Measurements from ENCODE around the gene NANOS3. TPM values are rescaled to one million over a fixed set of nuclear protein-coding genes. Genes with fewer than 3 reads are reported as not detected.

NANOS3 gene
- total RNA-seq, 2 donors from 2014 or later, result 0.64 TPM; not detected in 1

- Mint-ChIP-seq H3K4me1 (no peaks in the 10 kb centered on the region), H3K27ac (no peak overlapping the region), H3K4me3 (no peak overlapping the region), H3K36me3 (ENCODE audit: low read depth) (no peaks in the 10 kb centered on the region), H3K27me3 (ENCODE audit: insufficient read depth) (peaks cover 8% of the 10 kb centered on the region), H3K9me3 (no peaks in the 10 kb centered on the region)
- Histone ChIP-seq H3K4me1 (ENCODE audit: control insufficient read depth, insufficient read depth, low read length) (no peaks in the 10 kb centered on the region), H3K9me3 (ENCODE audit: control insufficient read depth, low read length) (no peaks in the 10 kb centered on the region), H3K27ac (ENCODE audit: low read depth, low read length) (no peak overlapping the region), H3K4me3 (ENCODE audit: low read length) (no peak overlapping the region), H3K27me3 (ENCODE audit: control insufficient read depth, insufficient read depth, low read length, poor library complexity, severe bottlenecking) (no peaks in the 10 kb centered on the region), H3K36me3 (ENCODE audit: control insufficient read depth, insufficient read depth, low read length) (no peaks in the 10 kb centered on the region), H3K9ac (ENCODE audit: extremely low read depth, low read length, poor library complexity, severe bottlenecking) (no peak overlapping the region)
- WGBS, 2 experiments (ENCODE audit: insufficient coverage in 1 of 2, insufficient read length in 1 of 2), result 79% methylated on average over 5 of the region's 5 CpGs
- no peak for DNase-seq
- no peak for TF ChIP-seq CTCF (conservative IDR thresholded peaks at IDR 0.05)
Observed at GRCh38 chr19:13899912-13900584, 23.1 kb downstream of the NANOS3 start.

- Histone ChIP-seq H3K27ac (ENCODE audit: low read depth, low read length) (no peak overlapping the region), H3K4me3 (ENCODE audit: low read length) (no peak overlapping the region), H3K9ac (ENCODE audit: extremely low read depth, low read length, poor library complexity, severe bottlenecking) (no peak overlapping the region), H3K4me1 (ENCODE audit: control insufficient read depth, insufficient read depth, low read length) (no peaks in the 10 kb centered on the region), H3K36me3 (ENCODE audit: control insufficient read depth, insufficient read depth, low read length) (no peaks in the 10 kb centered on the region), H3K9me3 (ENCODE audit: control insufficient read depth, low read length) (no peaks in the 10 kb centered on the region), H3K27me3 (ENCODE audit: control insufficient read depth, insufficient read depth, low read length, poor library complexity, severe bottlenecking) (no peaks in the 10 kb centered on the region)
- Mint-ChIP-seq H3K4me1 (peaks cover 8% of the 10 kb centered on the region), H3K27ac (no peak overlapping the region), H3K4me3 (no peak overlapping the region), H3K27me3 (ENCODE audit: insufficient read depth) (peaks cover 17% of the 10 kb centered on the region), H3K36me3 (ENCODE audit: low read depth) (no peaks in the 10 kb centered on the region), H3K9me3 (no peaks in the 10 kb centered on the region)
- WGBS, 2 experiments (ENCODE audit: insufficient coverage in 1 of 2, insufficient read length in 1 of 2), result 67 to 89% methylated on average over 2 to 4 of the region's 4 CpGs
- peak; percentile 57 for TF ChIP-seq CTCF (conservative IDR thresholded peaks at IDR 0.05)
- no peak for DNase-seq
Observed at GRCh38 chr19:13902993-13903555, 26.1 kb downstream of the NANOS3 start.

DNA sequence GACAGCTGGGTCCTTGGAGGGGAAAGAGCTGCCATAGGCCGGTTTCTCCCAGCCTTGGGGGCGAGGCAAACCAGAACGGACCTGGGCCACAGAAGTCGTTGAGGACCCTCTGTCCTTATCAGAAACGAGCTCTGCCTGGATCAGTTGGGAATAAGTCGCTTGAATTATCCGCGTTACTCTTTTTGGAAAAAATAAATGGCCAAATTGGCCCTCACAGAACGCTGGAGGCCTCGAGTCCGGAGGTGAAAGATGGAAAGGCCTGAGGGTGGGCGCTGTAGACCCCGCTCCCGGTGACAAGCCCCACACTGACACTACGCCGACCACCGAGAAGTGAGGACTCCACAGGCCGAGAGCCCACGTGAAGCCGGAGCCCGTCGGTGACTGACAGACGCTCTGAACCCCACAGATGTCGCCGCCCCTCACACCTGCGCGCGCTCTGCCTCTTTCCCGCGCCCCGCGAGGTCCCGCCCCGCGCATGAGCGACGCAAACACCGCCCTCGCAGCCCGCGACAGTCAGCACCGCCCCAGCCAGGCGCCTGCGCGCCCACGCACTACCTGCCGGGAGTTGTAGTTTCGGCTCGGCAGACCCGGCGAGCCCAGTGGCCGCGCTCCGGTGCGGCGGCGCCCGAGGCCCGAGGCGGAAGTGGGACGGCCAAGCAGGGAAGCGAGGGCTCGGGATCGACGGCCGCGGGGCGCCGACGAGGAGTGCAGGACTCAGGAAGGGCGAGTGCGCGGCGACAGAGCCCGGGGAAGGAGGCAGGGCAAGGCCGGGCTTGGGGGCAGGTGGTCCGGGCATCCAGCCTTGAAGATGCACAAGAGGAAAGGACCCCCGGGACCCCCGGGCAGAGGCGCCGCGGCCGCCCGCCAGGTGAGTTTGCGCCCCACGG is 28.9 kb downstream of the NANOS3 start, which contains the start of the genes BRME1 and CC2D1A:
TSS of gene BRME1 (minus strand) at position 484 of the 887 bp plus-strand sequence. CDS start 1,225 bp downstream, outside the sequence.
TSS of gene CC2D1A (plus strand) at position 568 of the 887 bp plus-strand sequence. CDS start at position 809, 241 bp downstream.
- H3K27me3 Mint-ChIP-seq (ENCODE audit: insufficient read depth), result peaks cover 17% of the 10 kb centered on the region
- Histone ChIP-seq H3K9me3 (ENCODE audit: control insufficient read depth, low read length) (no peaks in the 10 kb centered on the region), H3K4me3 (ENCODE audit: low read length) (peak within 1 kb of the TSS; percentile 87), H3K36me3 (ENCODE audit: control insufficient read depth, insufficient read depth, low read length) (peaks cover 11% of the 10 kb centered on the region), H3K27ac (ENCODE audit: low read depth, low read length) (no peak within 1 kb of the TSS), H3K27me3 (ENCODE audit: control insufficient read depth, insufficient read depth, low read length, poor library complexity, severe bottlenecking) (no peaks in the 10 kb centered on the region), H3K4me1 (ENCODE audit: control insufficient read depth, insufficient read depth, low read length) (no peaks in the 10 kb centered on the region), H3K9ac (ENCODE audit: extremely low read depth, low read length, poor library complexity, severe bottlenecking) (peak within 1 kb of the TSS; percentile 53)
- peak; percentile 98 for DNase-seq
- H3K4me3 Mint-ChIP-seq, result peak within 1 kb of the TSS; percentile 74
- no peak for TF ChIP-seq CTCF (conservative IDR thresholded peaks at IDR 0.05)
- peak within 1 kb of the TSS; percentile 66 for H3K27ac Mint-ChIP-seq
- no peaks in the 10 kb centered on the region for H3K9me3 Mint-ChIP-seq
- WGBS, 2 experiments (ENCODE audit: insufficient coverage in 1 of 2, insufficient read length in 1 of 2), result 13 to 20% methylated on average over 59 to 83 of the region's 86 CpGs
- peaks cover 8% of the 10 kb centered on the region for H3K4me1 Mint-ChIP-seq
- H3K36me3 Mint-ChIP-seq (ENCODE audit: low read depth), result peaks cover 14% of the 10 kb centered on the region

Measured in endodermal cell (in vitro differentiated cells).